Psoas muscle (tissue), 8 donors: ENCODE results near the gene RNF187. TPM values are rescaled to one million over a fixed set of nuclear protein-coding genes. Genes with fewer than 3 reads are reported as not detected.

Experiments
- ATAC-seq, 4 donors: fragments of 200-7000 bp; cut with Tn5 transposase; one replicate each; pipeline ENCODE4 v1.9.1; 2020; ENCODE audit warnings: moderate library complexity in 3 of 4, mild to moderate bottlenecking in 2 of 4
- DNase-seq, 2 donors: peaks; one replicate each; pipeline ENCODE4 v3.0.0-alpha.2; 2020
- H3K27ac ChIP-seq: fragments of 200-600 bp; one replicate; pipeline ENCODE4 v1.8.0; 2022
- H3K27me3 ChIP-seq, 3 donors: fragments of 200-600 bp in 1 of 3; one replicate each; pipeline versions ENCODE4 v1.6.1 to v1.8.0; 2013 to 2022; ENCODE audit warnings: low read length in 2 of 3, mild to moderate bottlenecking in 2 of 3, moderate library complexity in 1 of 3; ENCODE audit not compliant: insufficient read depth in 3 of 3
- H3K36me3 ChIP-seq, 2 donors: fragments of 200-600 bp in 1 of 2; one replicate each; pipeline versions ENCODE4 v1.6.1 to v1.8.0; 2013 to 2022; ENCODE audit warnings: low read depth in 1 of 2, mild to moderate bottlenecking in 1 of 2, moderate library complexity in 1 of 2; ENCODE audit not compliant: insufficient read depth in 1 of 2
- H3K4me1 ChIP-seq: fragments of 200-600 bp; one replicate; pipeline ENCODE4 v1.8.0; 2022
- H3K4me3 ChIP-seq: fragments of 200-600 bp; one replicate; pipeline ENCODE4 v1.8.0; 2022; ENCODE audit warnings: mild to moderate bottlenecking
- H3K9me3 ChIP-seq: fragments of 200-600 bp; one replicate; pipeline ENCODE4 v1.8.0; 2022
- CTCF ChIP-seq: fragments of 200-600 bp; IDR thresholded peaks from one replicate; pipeline ENCODE4 v1.8.0; 2022; ENCODE audit warnings: antibody characterized with exemption
- WGBS, 3 donors: extraction: QIAGEN DNeasy Blood & Tissue Kit; methylation state at CpG; one replicate each; pipeline versions ENCODE4 v1.1.6 to v1.1.7; 2013; 5-methylcytosine and 5-hydroxymethylcytosine counted together
- intact Hi-C, 2 donors: fragments of 100-400 bp; cut with DNase I; formaldehyde crosslinking; loops; one replicate each; pipeline versions ENCODE4 v1.11.0 to v1.14.2; 2022
- polyA plus RNA-seq, 3 donors: library from polyadenylated mRNA; stranded (reverse); fragments of 200-250 nt; gene quantifications; one replicate each; pipeline ENCODE4 v1.2.3, GENCODE V29; 2013
- total RNA-seq, 4 donors: library from RNA; stranded (reverse); fragmentation: NEBNext Ultra II Directional in 2 of 4; extraction: Animal tissue kit (Norgen Biotek cat#: 25700) in 2 of 4; gene quantifications; one replicate each; pipeline versions ENCODE4 v1.2.1 to v1.2.4, GENCODE V29; 2021 to 2023
- donor health status: healthy with polysubstance abuse.
- donor health status: DM: no; HTN: no; CAD: no; lungs with moderate emphysema.
- donor health status: Bipolar disorder and iron deficiency.
- donor health status: healthy.
- donor health status: DM: yes; HTN: yes; CAD: no.
- donor health status: DM: no; HTN: no; CAD: no.
- donor health status: DM: no; HTN: no; CAD: no.
- donor health status: DM: yes; HTN: yes; CAD: no.

RNF187 gene
- total and polyA plus RNA-seq, 7 donors: 34.8 to 167 (median 85.2) TPM

- 43 to 57% (median 56%) methylated on average over 3 of the region's 3 CpGs for WGBS, 3 donors
- intact Hi-C loops: no loop called here
- no peaks in the 10 kb centered on the region for H3K36me3 ChIP-seq
- DNase-seq (no peak), ATAC-seq (no peak)
- peaks cover 1% of the 10 kb centered on the region for H3K4me1 ChIP-seq
- no peak for TF ChIP-seq CTCF
- H3K4me3 ChIP-seq: no peak overlapping the region
- no peaks in the 10 kb centered on the region for H3K9me3 ChIP-seq
- peaks cover 0 to 1% (median 0%) of the 10 kb centered on the region in 3 donors for H3K27me3 ChIP-seq
- H3K27ac ChIP-seq: no peak overlapping the region
These were observed 51.6 kb downstream of the RNF187 start for GRCh38 chr1:228538831-228539230.

- TF ChIP-seq CTCF: no peak
- no peak overlapping the region for H3K27ac ChIP-seq
- WGBS, 3 donors: 60 to 65% (median 62%) methylated on average over 9 of the region's 9 CpGs
These were observed 53.2 kb downstream of the RNF187 start for GRCh38 chr1:228540161-228540917.

GRCh38 chr1:228541725-228542124 is 54.5 kb downstream of the RNF187 start:
- ATAC-seq (peak in 3 of 4 donors; percentile 42 to 66 (median 58)), DNase-seq (no peak)
- no peaks in the 10 kb centered on the region for H3K4me1 ChIP-seq
- no peaks in the 10 kb centered on the region for H3K9me3 ChIP-seq
- H3K27ac ChIP-seq: no peak overlapping the region
- H3K36me3 ChIP-seq: no peaks in the 10 kb centered on the region
- WGBS, 3 donors: 35 to 37% (median 35%) methylated on average over 4 of the region's 4 CpGs
- H3K4me3 ChIP-seq: no peak overlapping the region
- H3K27me3 ChIP-seq: peaks cover 0 to 8% (median 1%) of the 10 kb centered on the region in 3 donors
- TF ChIP-seq CTCF: no peak
- intact Hi-C loops: no loop called here

More at GRCh38 chr1:228540161-228540917, 53.2 kb downstream of the RNF187 start:
- DNase-seq: no peak
- Histone ChIP-seq H3K9me3 (no peaks in the 10 kb centered on the region), H3K4me1 (no peaks in the 10 kb centered on the region), H3K4me3 (no peak overlapping the region), H3K36me3 (no peaks in the 10 kb centered on the region), H3K27me3 (peaks cover 0 to 4% (median 1%) of the 10 kb centered on the region in 3 donors)
- ATAC-seq: no peak
- intact Hi-C loops: no loop called here

- no peaks in the 10 kb centered on the region for H3K4me1 ChIP-seq
- WGBS, 3 donors: 47 to 62% (median 48%) methylated on average over 2 of the region's 2 CpGs
- no peak overlapping the region for H3K27ac ChIP-seq
- no peak overlapping the region for H3K4me3 ChIP-seq
- ATAC-seq: no peak
- no peaks in the 10 kb centered on the region for H3K36me3 ChIP-seq
- no peaks in the 10 kb centered on the region for H3K9me3 ChIP-seq
- no peak for DNase-seq
- no peak for TF ChIP-seq CTCF
- intact Hi-C loops: no loop called here
- peaks cover 0 to 11% (median 1%) of the 10 kb centered on the region in 3 donors for H3K27me3 ChIP-seq
These were observed 55.2 kb downstream of the RNF187 start for GRCh38 chr1:228542376-228542775.

GRCh38 chr1:228542981-228543380 is 55.8 kb downstream of the RNF187 start:
- TF ChIP-seq CTCF: no peak
- ATAC-seq (no peak), DNase-seq (no peak)
- intact Hi-C loops: no loop called here
- 54 to 64% (median 56%) methylated on average over 5 of the region's 5 CpGs for WGBS, 3 donors
- peaks cover 0 to 11% (median 4%) of the 10 kb centered on the region in 3 donors for H3K27me3 ChIP-seq
- H3K4me1 ChIP-seq: no peaks in the 10 kb centered on the region
- H3K4me3 ChIP-seq: no peak overlapping the region
- H3K27ac ChIP-seq: no peak overlapping the region
- H3K9me3 ChIP-seq: no peaks in the 10 kb centered on the region
- no peaks in the 10 kb centered on the region for H3K36me3 ChIP-seq
